Measurements from ENCODE around the gene SYDE1.

DNA sequence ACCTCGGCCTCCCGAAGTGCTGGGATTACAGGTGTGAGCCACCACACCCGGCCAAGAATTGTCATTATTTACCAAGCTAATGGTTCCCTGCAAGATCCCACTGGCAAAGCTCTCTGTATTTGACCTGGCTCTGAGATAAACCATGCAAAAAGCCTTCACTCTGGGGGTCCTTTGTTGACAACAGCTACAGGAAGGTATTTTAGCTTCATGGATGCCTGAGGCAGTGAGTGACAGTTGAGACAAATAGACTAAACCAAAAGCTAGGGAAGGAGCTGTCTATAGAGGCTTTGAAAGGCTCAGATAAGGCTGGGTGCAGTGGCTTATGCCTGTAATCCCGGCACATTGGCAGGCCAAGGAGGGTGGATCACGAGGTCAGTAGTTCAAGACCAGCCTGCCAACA lies 48.1 kb downstream of the SYDE1 start:
- TF ChIP-seq EZH2 (IDR thresholded peaks at IDR 0.05; ENCODE audit: insufficient read depth, poor library complexity, severe bottlenecking), result no peak
- no peak for TF ChIP-seq EZH2phosphoT487 (IDR thresholded peaks at IDR 0.05; ENCODE audit: insufficient read depth, low read depth)

All from GM23248 (cell line).